ENCODE data around the gene NADSYN1.

- TF ChIP-seq GATA2 (IDR thresholded peaks at IDR 0.05; ENCODE audit: low read depth, low read length) = no peak
- TF ChIP-seq GATA3 (IDR thresholded peaks at IDR 0.05; ENCODE audit: low read depth, low read length) = no peak
These were observed 8.2 kb upstream of the NADSYN1 start for GRCh38 chr11:71444811-71445210.
